ENCODE measurements around the gene RUNX2.

- TF ChIP-seq CTCF (IDR thresholded peaks at IDR 0.05) (no peak), POLR2AphosphoS5 (IDR thresholded peaks at IDR 0.05) (no peak), POLR2A (IDR thresholded peaks at IDR 0.05) (no peak)
Measured at GRCh38 chr6:45415788-45416518, 87.8 kb downstream of the RUNX2 start.
